ENCODE data around the gene EPRS1. TPM values are rescaled to one million over a fixed set of nuclear protein-coding genes. Genes with fewer than 3 reads are reported as not detected.

The EPRS1 gene
- polyA plus RNA-seq, 1 donor from 2014 or later: 51.6 TPM

GRCh38 chr1:220003610-220004299 is 42.5 kb downstream of the EPRS1 start:
- Histone ChIP-seq H3K9ac (ENCODE audit: low read length) (no peak overlapping the region), H3K36me3 (ENCODE audit: insufficient read depth, low read length) (peaks cover 7% of the 10 kb centered on the region), H3F3A (ENCODE audit: insufficient read depth, low read length, poor library complexity, severe bottlenecking) (no peaks in the 10 kb centered on the region), H3K4me2 (ENCODE audit: low read length) (no peak overlapping the region), H3K27ac (ENCODE audit: low read length) (no peak overlapping the region), H3K4me3 (ENCODE audit: low read length) (no peak overlapping the region), H3K9me2 (ENCODE audit: insufficient read depth, low read length) (no peaks in the 10 kb centered on the region), H3K9me3 (ENCODE audit: low read length) (no peaks in the 10 kb centered on the region), H3K27me3 (ENCODE audit: insufficient read depth, low read depth, low read length) (no peaks in the 10 kb centered on the region), H2AFZ (ENCODE audit: low read depth, low read length) (no peak overlapping the region), H3K79me2 (replicated peaks; ENCODE audit: insufficient read depth, low read length) (no peaks in the 10 kb centered on the region), H4K20me1 (ENCODE audit: insufficient read depth) (no peaks in the 10 kb centered on the region)
- TF ChIP-seq TAF1 (IDR thresholded peaks at IDR 0.05; ENCODE audit: low read depth) (no peak), POLR2AphosphoS5 (IDR thresholded peaks at IDR 0.05) (no peak), SMC3 (conservative IDR thresholded peaks at IDR 0.05; ENCODE audit: poor library complexity) (no peak), RAD21 (conservative IDR thresholded peaks at IDR 0.05) (no peak), CTCF (IDR thresholded peaks at IDR 0.05; ENCODE audit: poor library complexity, severe bottlenecking) (no peak), EZH2 (IDR thresholded peaks at IDR 0.05; ENCODE audit: borderline replicate concordance, insufficient read depth, low read length, poor library complexity, severe bottlenecking) (no peak), MXI1 (conservative IDR thresholded peaks at IDR 0.05; ENCODE audit: poor library complexity, severe bottlenecking) (no peak), REST (IDR thresholded peaks at IDR 0.05; ENCODE audit: borderline replicate concordance) (no peak), EP300 (conservative IDR thresholded peaks at IDR 0.05; ENCODE audit: poor library complexity, severe bottlenecking) (no peak)

GRCh38 chr1:220003015-220003414 is 43.3 kb downstream of the EPRS1 start:
- H3K36me3 ChIP-seq (ENCODE audit: insufficient read depth, low read length): peaks cover 7% of the 10 kb centered on the region
- no peaks in the 10 kb centered on the region for H4K20me1 ChIP-seq (ENCODE audit: insufficient read depth)
- no peaks in the 10 kb centered on the region for H3K27me3 ChIP-seq (ENCODE audit: insufficient read depth, low read depth, low read length)
- no peak overlapping the region for H3K4me2 ChIP-seq (ENCODE audit: low read length)
- no peaks in the 10 kb centered on the region for H3K9me2 ChIP-seq (ENCODE audit: insufficient read depth, low read length)
- no peak overlapping the region for H2AFZ ChIP-seq (ENCODE audit: low read depth, low read length)
- no peak overlapping the region for H3K4me3 ChIP-seq (ENCODE audit: low read length)
- H3K9ac ChIP-seq (ENCODE audit: low read length): no peak overlapping the region
- no peaks in the 10 kb centered on the region for H3K79me2 ChIP-seq (replicated peaks; ENCODE audit: insufficient read depth, low read length)
- TF ChIP-seq EP300 (conservative IDR thresholded peaks at IDR 0.05; ENCODE audit: poor library complexity, severe bottlenecking) (no peak), REST (IDR thresholded peaks at IDR 0.05; ENCODE audit: borderline replicate concordance) (no peak), POLR2AphosphoS5 (IDR thresholded peaks at IDR 0.05) (no peak), SMC3 (conservative IDR thresholded peaks at IDR 0.05; ENCODE audit: poor library complexity) (no peak), CTCF (IDR thresholded peaks at IDR 0.05; ENCODE audit: poor library complexity, severe bottlenecking) (no peak), MXI1 (conservative IDR thresholded peaks at IDR 0.05; ENCODE audit: poor library complexity, severe bottlenecking) (no peak), EZH2 (IDR thresholded peaks at IDR 0.05; ENCODE audit: borderline replicate concordance, insufficient read depth, low read length, poor library complexity, severe bottlenecking) (no peak)
- H3F3A ChIP-seq (ENCODE audit: insufficient read depth, low read length, poor library complexity, severe bottlenecking): no peaks in the 10 kb centered on the region
- no peak overlapping the region for H3K27ac ChIP-seq (ENCODE audit: low read length)
- no peaks in the 10 kb centered on the region for H3K9me3 ChIP-seq (ENCODE audit: low read length)

Data from neural cell (in vitro differentiated cells).